HEK293 (cell line): ENCODE results near the gene ARL15.

Experiments used
- CTCF ChIA-PET: fragments of 350-600 bp; formaldehyde crosslinking; extraction: SDS; loops from one replicate; lab custom pipeline; 2021; ENCODE audit warnings: antibody characterized with exemption; lab: Yijun Ruan, JAX
- POLR2A ChIA-PET: fragments of 300-600 bp; formaldehyde crosslinking; extraction: SDS; loops from one replicate; lab custom pipeline; 2020; ENCODE audit warnings: antibody characterized with exemption, inconsistent platforms; lab: Yijun Ruan, JAX
- H3K27ac ChIP-seq: fragments of 200-500 bp; sonication (Bioruptor generic); 2 replicates; pipeline ENCODE4 v1.5.1; 2014; ENCODE audit warnings: low read depth, low read length, control low read depth, inconsistent platforms; ENCODE audit errors: extremely low read depth
- H3K36me3 ChIP-seq, 2 experiments: fragments of 200-500 bp in 1 of 2; sonication (Bioruptor generic) in 1 of 2; 1 replicate in 1 of 2; 2 replicates in 1 of 2; pipeline ENCODE4 v1.5.1; 2014 to 2017; ENCODE audit warnings: inconsistent platforms in 2 of 2, low read length in 2 of 2; ENCODE audit not compliant: control insufficient read depth in 2 of 2, insufficient read depth in 1 of 2
- H3K4me1 ChIP-seq: fragments of 200-500 bp; sonication (Bioruptor generic); 2 replicates; pipeline ENCODE4 v1.5.1; 2014; ENCODE audit warnings: mild to moderate bottlenecking, low read length, inconsistent platforms; ENCODE audit not compliant: control insufficient read depth, insufficient read depth
- H3K4me3 ChIP-seq: 2 replicates; pipeline ENCODE4 v1.5.1; 2011; ENCODE audit warnings: low read depth, mild to moderate bottlenecking, control low read depth, low read length, moderate library complexity
- H3K9me3 ChIP-seq: fragments of 200-500 bp; sonication (Bioruptor generic); 2 replicates; pipeline ENCODE4 v1.5.1; 2014; ENCODE audit warnings: low read depth, low read length, inconsistent platforms; ENCODE audit not compliant: control insufficient read depth, insufficient read depth
- BCL11B ChIP-seq: fragments of 450-650 bp; formaldehyde crosslinking; IDR thresholded peaks from 2 replicates; pipeline ENCODE4 v1.5.1; 2016; ENCODE audit warnings: low read depth, missing biosample characterization, missing genetic modification characterization
- KLF8 ChIP-seq: fragments of 450-650 bp; formaldehyde crosslinking; IDR thresholded peaks from 2 replicates; pipeline ENCODE4 v1.5.1; 2016; ENCODE audit warnings: missing biosample characterization, missing genetic modification characterization
- TRIM28 ChIP-seq: IDR thresholded peaks from 2 replicates; pipeline ENCODE4 v1.6.1; 2011; ENCODE audit warnings: low read length, control low read depth, borderline replicate concordance
- ZBTB11 ChIP-seq: fragments of 450-650 bp; formaldehyde crosslinking; conservative IDR thresholded peaks from 2 replicates; pipeline ENCODE4 v1.5.1; 2016; ENCODE audit warnings: low read depth, missing biosample characterization, missing genetic modification characterization
- ZBTB49 ChIP-seq: fragments of 450-650 bp; formaldehyde crosslinking; IDR thresholded peaks from 2 replicates; pipeline ENCODE4 v1.5.1; 2016; ENCODE audit warnings: missing biosample characterization, missing genetic modification characterization, low read depth
- ZNF133 ChIP-seq: fragments of 450-650 bp; formaldehyde crosslinking; IDR thresholded peaks from 2 replicates; pipeline ENCODE4 v1.5.1; 2016; ENCODE audit warnings: missing biosample characterization, missing genetic modification characterization
- ZNF214 ChIP-seq: fragments of 450-650 bp; formaldehyde crosslinking; IDR thresholded peaks from 2 replicates; pipeline ENCODE4 v1.5.1; 2017; ENCODE audit warnings: missing biosample characterization, mild to moderate bottlenecking, missing genetic modification characterization, borderline replicate concordance
- ZNF221 ChIP-seq: fragments of 450-650 bp; formaldehyde crosslinking; IDR thresholded peaks from 2 replicates; pipeline ENCODE4 v1.5.1; 2017; ENCODE audit warnings: missing biosample characterization, missing genetic modification characterization, borderline replicate concordance
- ZNF341 ChIP-seq: fragments of 450-650 bp; formaldehyde crosslinking; IDR thresholded peaks from 2 replicates; pipeline ENCODE4; 2016; ENCODE audit warnings: low read depth, missing biosample characterization, missing genetic modification characterization
- ZNF37A ChIP-seq: fragments of 450-650 bp; IDR thresholded peaks from 2 replicates; pipeline ENCODE4 v1.5.1; 2018; ENCODE audit warnings: missing biosample characterization, missing genetic modification characterization
- ZNF398 ChIP-seq: fragments of 450-650 bp; formaldehyde crosslinking; IDR thresholded peaks from 2 replicates; pipeline ENCODE4 v1.5.1; 2017; ENCODE audit warnings: missing biosample characterization, missing genetic modification characterization
- ZNF585B ChIP-seq: fragments of 450-650 bp; formaldehyde crosslinking; IDR thresholded peaks from 2 replicates; pipeline ENCODE4 v1.5.1; 2016; ENCODE audit warnings: missing biosample characterization, missing genetic modification characterization
- ZNF623 ChIP-seq: fragments of 450-650 bp; formaldehyde crosslinking; IDR thresholded peaks from 2 replicates; pipeline ENCODE4 v1.5.1; 2016; ENCODE audit warnings: missing biosample characterization, missing genetic modification characterization
- ZNF626 ChIP-seq: fragments of 450-650 bp; sonication (Bioruptor Pico); formaldehyde crosslinking; IDR thresholded peaks from 2 replicates; pipeline ENCODE4 v1.5.1; 2018; ENCODE audit warnings: missing biosample characterization, missing genetic modification characterization, inconsistent platforms
- ZNF660 ChIP-seq: fragments of 450-650 bp; IDR thresholded peaks from 2 replicates; pipeline ENCODE4 v1.5.1; 2018; ENCODE audit warnings: missing biosample characterization, mild to moderate bottlenecking, missing genetic modification characterization
- ZNF76 ChIP-seq: fragments of 450-650 bp; formaldehyde crosslinking; IDR thresholded peaks from 2 replicates; pipeline ENCODE4; 2016; ENCODE audit warnings: low read depth, missing biosample characterization, missing genetic modification characterization, borderline replicate concordance
- ZNF768 ChIP-seq: fragments of 450-650 bp; formaldehyde crosslinking; IDR thresholded peaks from 2 replicates; pipeline ENCODE4 v1.5.1; 2018; ENCODE audit warnings: missing biosample characterization, mild to moderate bottlenecking, missing genetic modification characterization
- ZNF777 ChIP-seq: fragments of 450-650 bp; formaldehyde crosslinking; IDR thresholded peaks from 2 replicates; pipeline ENCODE4 v1.5.1; 2017; ENCODE audit warnings: missing biosample characterization, missing genetic modification characterization, borderline replicate concordance
- ZNF830 ChIP-seq: fragments of 450-650 bp; IDR thresholded peaks from 2 replicates; pipeline ENCODE4 v1.5.0; 2018; ENCODE audit warnings: missing biosample characterization, missing genetic modification characterization, low read depth, mild to moderate bottlenecking, moderate library complexity
- ZSCAN30 ChIP-seq: fragments of 450-650 bp; IDR thresholded peaks from 2 replicates; pipeline ENCODE4 v1.5.1; 2018; ENCODE audit warnings: missing biosample characterization, mild to moderate bottlenecking, missing genetic modification characterization, moderate library complexity
- TF ChIP-seq, protein P1 (sequence below): fragments of 450-650 bp; formaldehyde crosslinking; IDR thresholded peaks from 2 replicates; pipeline ENCODE4; 2016; ENCODE audit warnings: missing biosample characterization, missing genetic modification characterization
- TF ChIP-seq, protein P2 (sequence below): fragments of 450-650 bp; formaldehyde crosslinking; IDR thresholded peaks from 2 replicates; pipeline ENCODE4 v1.5.1; 2016; ENCODE audit warnings: missing biosample characterization, missing genetic modification characterization

The ARL15 gene

DNA sequence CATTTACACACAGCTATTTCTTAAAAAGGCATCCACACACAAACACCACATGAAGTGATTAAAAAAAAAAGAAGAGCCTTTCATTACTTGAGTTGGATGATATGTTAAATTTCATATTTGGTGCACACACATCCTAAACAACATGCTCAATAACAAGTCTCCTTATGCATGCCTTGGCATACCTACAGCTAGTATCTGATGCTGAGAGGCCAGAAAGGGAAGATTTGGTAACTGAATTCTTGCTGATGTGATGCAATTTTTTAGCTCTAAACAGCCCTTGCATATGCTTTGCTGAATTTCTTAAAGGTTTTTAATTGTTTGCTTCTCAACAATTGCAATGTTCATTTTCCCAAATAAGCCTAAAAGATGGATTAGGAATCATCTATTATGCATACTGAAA, 338.8 kb downstream of the ARL15 start:
- Histone ChIP-seq H3K27ac (no peak overlapping the region), H3K4me3 (no peak overlapping the region), H3K36me3 (no peaks in the 10 kb centered on the region), H3K4me1 (no peaks in the 10 kb centered on the region), H3K9me3 (no peaks in the 10 kb centered on the region)
- TF ChIP-seq ZNF341 (tag by site-specific recombination) (no peak), ZNF585B (no peak), ZBTB49 (tag by site-specific recombination) (no peak), ZNF214 (no peak), ZNF623 (tag by site-specific recombination) (no peak), ZNF76 (tag by site-specific recombination) (no peak), ZNF221 (tag by site-specific recombination) (no peak), ZNF133 (tag by site-specific recombination) (no peak), KLF8 (tag by site-specific recombination) (no peak), BCL11B (tag by site-specific recombination) (no peak), ZNF777 (tag by site-specific recombination) (no peak), ZSCAN30 (no peak), ZNF398 (no peak), ZNF768 (no peak), ZNF626 (tag by site-specific recombination) (no peak), ZNF660 (tag by site-specific recombination) (no peak), ZNF830 (tag by site-specific recombination) (no peak)
- TF ChIP-seq, protein P1, sequence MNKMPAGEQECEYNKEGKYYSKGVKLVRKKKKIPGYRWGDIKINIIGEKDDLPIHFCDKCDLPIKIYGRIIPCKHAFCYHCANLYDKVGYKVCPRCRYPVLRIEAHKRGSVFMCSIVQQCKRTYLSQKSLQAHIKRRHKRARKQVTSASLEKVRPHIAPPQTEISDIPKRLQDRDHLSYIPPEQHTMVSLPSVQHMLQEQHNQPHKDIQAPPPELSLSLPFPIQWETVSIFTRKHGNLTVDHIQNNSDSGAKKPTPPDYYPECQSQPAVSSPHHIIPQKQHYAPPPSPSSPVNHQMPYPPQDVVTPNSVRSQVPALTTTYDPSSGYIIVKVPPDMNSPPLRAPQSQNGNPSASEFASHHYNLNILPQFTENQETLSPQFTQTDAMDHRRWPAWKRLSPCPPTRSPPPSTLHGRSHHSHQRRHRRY (tag by site-specific recombination), result no peak
- TF ChIP-seq, protein P2, sequence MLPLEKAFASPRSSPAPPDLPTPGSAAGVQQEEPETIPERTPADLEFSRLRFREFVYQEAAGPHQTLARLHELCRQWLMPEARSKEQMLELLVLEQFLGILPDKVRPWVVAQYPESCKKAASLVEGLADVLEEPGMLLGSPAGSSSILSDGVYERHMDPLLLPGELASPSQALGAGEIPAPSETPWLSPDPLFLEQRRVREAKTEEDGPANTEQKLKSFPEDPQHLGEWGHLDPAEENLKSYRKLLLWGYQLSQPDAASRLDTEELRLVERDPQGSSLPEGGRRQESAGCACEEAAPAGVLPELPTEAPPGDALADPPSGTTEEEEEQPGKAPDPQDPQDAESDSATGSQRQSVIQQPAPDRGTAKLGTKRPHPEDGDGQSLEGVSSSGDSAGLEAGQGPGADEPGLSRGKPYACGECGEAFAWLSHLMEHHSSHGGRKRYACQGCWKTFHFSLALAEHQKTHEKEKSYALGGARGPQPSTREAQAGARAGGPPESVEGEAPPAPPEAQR (tag by site-specific recombination), result no peak
- CTCF ChIA-PET, result interaction anchor here (0.6 to 0.8 kb wide), 2 partner anchors 20 to 1617 kb away, joined by 3 read pairs; no protein-coding TSS in a partner anchor
- POLR2A ChIA-PET, result no interaction called here

DNA sequence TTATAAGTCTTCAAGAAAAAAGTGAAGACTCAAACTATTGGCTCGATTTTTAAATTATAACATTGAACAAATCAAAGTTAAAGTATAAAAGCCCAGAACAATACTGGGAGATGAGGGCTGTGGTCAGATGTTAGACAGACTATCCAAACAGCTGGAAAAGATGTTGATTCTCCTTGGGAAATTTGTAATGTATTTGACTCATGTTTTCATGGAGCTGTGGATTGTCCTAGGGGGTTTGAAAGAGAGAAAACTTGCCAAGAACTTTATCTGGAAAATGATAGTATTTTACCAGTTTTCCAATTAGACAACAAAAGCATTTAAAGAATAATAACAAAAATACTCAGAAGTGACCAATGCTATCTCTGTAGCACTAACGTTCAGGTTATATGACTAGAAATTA, 339.2 kb downstream of the ARL15 start:
- Histone ChIP-seq H3K36me3 (no peaks in the 10 kb centered on the region), H3K27ac (no peak overlapping the region), H3K9me3 (no peaks in the 10 kb centered on the region), H3K4me3 (no peak overlapping the region), H3K4me1 (no peaks in the 10 kb centered on the region)
- TF ChIP-seq ZNF37A (no peak), ZBTB11 (tag by site-specific recombination) (no peak), TRIM28 (no peak), ZNF133 (tag by site-specific recombination) (no peak)
- ChIA-PET CTCF (interaction anchor here (0.6 to 0.8 kb wide), 2 partner anchors 21 to 1617 kb away, joined by 3 read pairs; no protein-coding TSS in a partner anchor), POLR2A (no interaction called here)
